GM18520 (cell line): ENCODE data around the gene CERS5.
A peak's percentile ranks its signal among the peaks of the same experiment; 100 is the strongest.
"Not testable (repeated sequence)": the region's sequence is repeated elsewhere in the genome, so short reads cannot be mapped to it uniquely, and the experiment has no call there.

ENCODE experiments used
- ATAC-seq: cut with Tn5 transposase; IDR thresholded peaks from one replicate; pipeline ENCODE4 v1.9.1; 2021; ENCODE audit not compliant: unreplicated experiment

The CERS5 gene

DNA sequence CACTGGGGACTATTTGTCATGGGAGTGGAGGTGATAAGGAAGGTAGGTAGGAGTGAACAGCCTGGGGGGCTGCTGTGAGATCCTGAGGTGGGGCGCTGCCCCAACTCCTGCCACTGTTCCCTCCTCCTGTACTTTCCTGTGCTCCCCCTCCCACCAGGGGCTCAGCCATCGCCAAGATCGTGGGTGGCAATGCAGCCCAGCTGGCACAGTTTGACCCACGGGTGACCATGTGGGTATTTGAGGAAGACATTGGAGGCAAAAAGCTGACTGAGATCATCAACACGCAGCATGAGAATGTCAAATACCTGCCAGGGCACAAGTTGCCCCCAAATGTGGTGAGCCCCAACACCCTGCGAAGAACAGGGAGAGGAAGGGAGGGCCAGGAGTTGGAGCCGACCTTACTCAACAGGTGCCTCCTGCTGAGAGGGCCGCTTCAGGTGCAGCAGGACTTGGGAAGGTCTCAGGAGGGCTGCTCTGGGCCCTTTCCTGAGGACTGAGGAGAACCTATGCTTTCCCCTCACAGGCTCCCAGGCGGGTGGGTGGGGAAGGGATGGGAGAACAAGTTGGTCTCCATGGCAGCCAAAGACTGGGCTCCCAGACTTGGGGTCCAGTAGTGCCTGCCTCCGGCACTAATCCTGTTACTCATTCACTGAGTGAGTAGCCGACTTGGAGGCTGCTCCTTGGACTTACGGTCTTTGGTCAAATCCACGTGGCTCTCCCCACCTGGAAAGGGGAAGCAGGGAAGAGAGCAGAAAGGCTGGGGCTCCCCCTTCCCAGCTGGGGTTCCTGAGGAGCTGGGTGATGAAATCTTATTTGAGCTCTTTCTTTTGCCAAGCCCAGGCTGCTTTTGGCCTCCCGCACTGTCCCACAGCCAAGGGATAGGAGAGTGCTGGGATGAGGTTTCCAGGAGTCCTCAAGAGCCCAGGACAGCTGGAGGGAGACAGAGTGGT lies 62.5 kb downstream of the CERS5 start:
- no peak for ATAC-seq

GRCh38 chr12:50103767-50104321 lies 63.3 kb downstream of the CERS5 start, which contains the start of gene GPD1:
Gene GPD1 (plus strand): TSS chr12:50104008. CDS start chr12:50104051, 43 bp downstream.
- no peak for ATAC-seq

DNA sequence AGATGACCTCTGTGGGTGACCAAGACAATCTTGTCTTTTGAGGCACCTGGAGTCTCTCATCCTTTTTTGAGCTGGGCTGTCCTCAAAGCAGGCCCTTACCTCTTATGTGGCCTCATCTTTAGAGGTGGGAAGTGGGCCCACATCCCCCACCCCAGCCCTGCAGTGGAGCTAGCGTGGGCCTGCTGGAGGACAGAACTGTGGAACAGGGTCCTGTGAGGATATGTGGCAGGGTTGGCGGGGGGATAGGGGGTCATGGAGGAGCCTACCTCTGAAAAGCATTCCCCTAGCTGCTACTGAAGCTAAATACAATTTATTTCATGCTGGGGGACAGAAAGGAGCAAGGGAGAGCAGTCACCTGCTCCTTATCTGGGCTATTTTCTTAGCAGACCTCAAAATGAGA lies 63.8 kb downstream of the CERS5 start:
- no peak for ATAC-seq

DNA sequence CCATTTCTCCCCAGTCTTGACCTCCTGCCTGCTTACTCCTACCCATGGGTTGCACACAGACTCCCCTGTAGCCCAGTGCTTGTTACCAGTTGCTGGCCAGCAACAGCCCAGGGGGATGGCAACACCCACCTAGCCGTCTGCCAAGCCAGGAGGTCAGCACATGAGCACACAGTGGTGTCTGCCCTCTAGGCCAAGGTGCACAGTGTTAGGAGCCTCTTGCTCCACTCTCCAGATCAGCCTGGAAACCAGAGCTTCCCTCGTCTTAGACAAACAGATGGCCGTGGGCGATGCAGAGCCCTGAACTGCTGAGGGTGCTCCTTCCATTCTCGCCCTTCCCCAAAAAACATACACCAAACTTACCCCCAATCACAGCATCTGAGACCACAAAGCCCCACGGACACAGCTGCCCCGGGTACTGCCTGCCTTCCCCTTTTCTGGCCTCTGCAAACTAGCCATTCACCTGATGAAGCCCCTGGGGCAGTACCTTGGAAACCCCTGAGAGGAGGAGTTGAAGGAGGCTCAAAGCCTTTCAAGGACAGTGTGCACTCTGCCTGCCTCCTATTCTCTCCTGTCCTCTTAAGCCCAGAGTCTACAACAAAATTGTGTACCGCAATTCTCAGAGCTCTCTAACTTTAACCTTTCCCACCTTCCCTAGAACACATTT lies 64.4 kb downstream of the CERS5 start:
- no peak for ATAC-seq

DNA sequence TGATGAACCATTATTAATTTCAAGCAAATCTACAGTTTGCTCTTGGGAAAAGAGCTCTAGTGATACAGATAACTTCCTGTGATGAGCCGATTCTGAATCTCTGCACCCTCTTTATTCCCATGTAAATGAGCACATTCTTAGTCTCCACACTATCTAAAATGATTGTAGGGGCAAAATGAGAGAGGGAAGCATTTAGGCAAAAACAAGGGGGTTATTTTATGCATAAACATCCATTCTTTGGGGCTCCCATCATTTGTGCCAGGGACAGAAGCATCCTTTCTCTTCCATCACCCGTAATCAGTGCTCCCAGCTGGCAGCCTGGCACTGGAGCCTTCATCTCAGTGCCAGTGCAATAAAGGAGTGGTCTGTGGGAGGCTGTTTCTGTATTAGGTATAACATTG lies 65.0 kb downstream of the CERS5 start:
- ATAC-seq = no peak

GRCh38 chr12:50101663-50102062 lies 65.5 kb downstream of the CERS5 start:
- no peak for ATAC-seq

- ATAC-seq = no peak
Measured at GRCh38 chr12:50100561-50100960, 66.6 kb downstream of the CERS5 start.

- ATAC-seq = no peak
Measured at GRCh38 chr12:50099302-50100008, 67.7 kb downstream of the CERS5 start.

DNA sequence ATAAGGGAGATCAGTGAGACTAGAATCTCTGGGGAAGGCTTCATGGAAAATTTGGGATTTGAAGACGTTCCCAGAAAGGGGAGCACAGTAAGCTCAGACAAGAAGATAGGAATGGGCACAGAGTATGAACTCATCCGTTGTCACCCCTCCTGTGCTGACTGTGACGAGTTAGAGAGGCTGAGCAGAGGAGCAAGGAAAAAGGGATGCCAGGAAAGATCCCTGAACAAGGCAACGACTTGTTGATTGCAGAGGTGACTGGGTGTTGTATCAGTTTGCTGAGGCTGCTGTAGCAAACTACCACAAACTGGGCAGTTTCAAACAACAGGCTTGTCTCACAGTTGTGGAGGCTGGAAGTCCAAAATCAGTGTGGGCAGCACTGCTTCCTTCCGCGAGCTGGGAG lies 69.2 kb downstream of the CERS5 start:
- ATAC-seq = no peak

- ATAC-seq = no peak
Measured at GRCh38 chr12:50090391-50090790, 76.8 kb downstream of the CERS5 start.

DNA sequence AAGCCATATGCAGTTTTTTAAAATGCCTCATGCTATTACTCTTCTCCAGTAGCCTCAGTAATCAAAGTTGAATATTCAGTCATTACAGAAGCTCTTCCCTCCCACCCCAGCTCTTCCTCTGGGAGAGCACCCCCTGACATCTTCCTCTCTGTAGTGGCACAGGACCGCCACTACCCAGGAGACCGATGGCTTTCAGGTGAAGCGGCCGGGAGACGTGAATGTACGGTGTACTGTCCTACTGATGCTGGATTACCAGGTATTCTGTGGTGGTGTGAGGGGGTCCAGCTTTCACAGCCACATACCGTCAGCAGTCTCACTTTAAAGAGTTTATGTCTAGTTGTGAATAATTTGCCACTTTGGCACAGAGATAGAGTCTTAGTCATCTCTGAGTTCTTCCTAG lies 77.4 kb downstream of the CERS5 start:
- ATAC-seq = no peak

- no peak for ATAC-seq
Measured at GRCh38 chr12:50088577-50089335, 78.4 kb downstream of the CERS5 start.

- ATAC-seq = no peak
Measured at GRCh38 chr12:50087995-50088394, 79.2 kb downstream of the CERS5 start.

- no peak for ATAC-seq
Measured at GRCh38 chr12:50087151-50087550, 80.0 kb downstream of the CERS5 start.

DNA sequence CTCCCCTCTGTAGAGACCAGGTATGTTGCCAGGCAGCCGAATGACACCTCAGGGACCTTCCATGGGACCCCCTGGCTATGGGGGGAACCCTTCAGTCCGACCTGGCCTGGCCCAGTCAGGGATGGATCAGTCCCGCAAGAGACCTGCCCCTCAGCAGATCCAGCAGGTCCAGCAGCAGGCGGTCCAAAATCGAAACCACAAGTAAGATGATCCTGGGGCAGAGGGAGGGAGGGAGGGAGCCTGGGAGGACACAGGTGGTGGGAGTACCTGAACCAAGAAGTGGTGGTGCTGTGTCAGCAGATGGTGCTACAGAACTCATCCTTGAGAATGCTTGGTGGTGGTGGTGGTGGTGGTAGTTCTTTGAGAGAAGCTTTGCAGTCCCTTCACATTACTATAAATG lies 81.0 kb downstream of the CERS5 start:
- no peak for ATAC-seq

DNA sequence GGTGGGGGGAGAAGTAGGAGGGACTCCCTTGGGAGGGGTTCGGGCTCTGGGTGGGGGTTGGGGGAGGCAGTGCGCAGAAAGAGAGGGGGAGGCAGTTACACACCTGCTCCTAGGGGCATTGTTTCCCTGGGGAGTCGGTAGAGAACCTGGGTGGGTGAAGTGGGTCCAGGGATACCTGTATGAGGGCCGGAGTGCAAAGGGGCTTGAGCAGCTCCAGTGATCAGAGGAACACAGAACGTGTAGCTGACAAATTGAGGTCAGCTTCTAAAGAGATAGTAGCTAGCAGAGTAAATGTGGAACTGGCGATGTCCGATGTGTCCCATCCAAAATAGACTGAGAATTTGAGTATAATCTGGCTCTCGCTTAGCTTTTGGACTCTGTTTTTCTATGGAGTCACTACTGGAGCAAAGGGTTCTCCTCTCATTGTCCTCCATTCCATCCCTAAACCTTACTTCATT lies 81.5 kb downstream of the CERS5 start:
- ATAC-seq = no peak

DNA sequence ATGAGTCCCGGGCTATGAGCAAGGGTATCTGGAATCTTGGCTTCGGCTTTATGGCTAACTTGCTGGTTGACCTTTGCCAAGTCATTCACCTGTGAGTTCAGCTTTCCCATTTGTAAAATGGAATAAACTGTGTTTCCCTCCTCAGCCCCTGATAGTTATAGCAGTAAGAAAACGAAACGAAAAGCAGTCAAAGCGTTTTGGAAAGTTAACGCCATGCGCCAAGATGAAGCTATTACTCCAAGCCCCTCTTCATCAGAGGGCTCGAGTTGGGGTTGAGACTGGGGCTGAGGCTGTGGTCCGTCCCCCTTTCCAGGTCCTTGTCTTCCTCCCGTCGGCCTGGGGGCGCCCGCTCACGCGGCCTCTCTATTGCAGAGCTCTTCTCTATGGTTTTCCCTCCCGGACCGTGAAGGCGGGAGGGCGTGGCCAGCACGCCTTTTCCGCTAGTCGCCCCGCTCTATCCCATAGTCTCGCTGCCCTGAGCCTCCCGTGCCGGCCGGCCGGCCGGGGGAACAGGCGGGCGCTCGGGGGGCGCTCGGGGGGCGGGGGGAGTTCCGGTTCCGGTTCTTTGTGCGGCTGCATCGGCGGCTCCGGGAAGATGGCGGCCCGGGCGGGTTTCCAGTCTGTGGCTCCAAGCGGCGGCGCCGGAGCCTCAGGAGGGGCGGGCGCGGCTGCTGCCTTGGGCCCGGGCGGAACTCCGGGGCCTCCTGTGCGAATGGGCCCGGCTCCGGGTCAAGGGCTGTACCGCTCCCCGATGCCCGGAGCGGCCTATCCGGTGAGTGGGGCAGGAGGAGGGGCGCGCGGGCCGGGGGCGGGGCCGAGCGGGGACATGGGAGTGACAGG lies 82.2 kb downstream of the CERS5 start, which contains the start of gene SMARCD1:
Gene SMARCD1 (plus strand): TSS at position 568 of the 840 bp plus-strand sequence. CDS start 28 bp downstream, at position 596.
- peak; percentile 70 for ATAC-seq

- not testable (repeated sequence) for ATAC-seq
Measured at GRCh38 chr12:50084409-50084774, 82.8 kb downstream of the CERS5 start.

- ATAC-seq = no peak
Measured at GRCh38 chr12:50083301-50083700, 83.9 kb downstream of the CERS5 start.
